HG03521 (cell line): Measurements from ENCODE around the gene VDR.

Experiments
- ATAC-seq: cut with Tn5 transposase; IDR thresholded peaks from one replicate; pipeline ENCODE4 v1.9.1; 2021; ENCODE audit warnings: mild to moderate bottlenecking, moderate library complexity; ENCODE audit not compliant: unreplicated experiment

VDR gene

DNA sequence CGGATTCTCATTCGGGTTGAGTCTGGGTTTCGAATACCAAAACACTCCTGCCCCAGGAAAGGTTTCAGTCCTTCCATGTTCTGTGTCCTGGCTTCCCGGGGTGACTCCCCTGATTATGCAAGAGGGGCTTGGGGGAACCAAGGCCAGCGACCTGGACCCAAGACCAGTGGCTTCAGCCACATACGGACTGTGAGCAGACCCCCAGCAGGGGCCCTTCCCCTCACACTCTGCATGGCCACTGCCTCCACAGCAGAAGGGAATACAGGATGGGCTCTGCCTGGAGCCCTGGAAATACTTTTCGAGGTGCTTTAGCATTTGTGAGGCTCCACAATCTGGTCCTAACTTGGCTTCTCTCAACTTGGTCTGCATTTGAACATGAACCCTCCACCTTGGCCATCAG lies 104.2 kb downstream of the VDR start:
- no peak for ATAC-seq

DNA sequence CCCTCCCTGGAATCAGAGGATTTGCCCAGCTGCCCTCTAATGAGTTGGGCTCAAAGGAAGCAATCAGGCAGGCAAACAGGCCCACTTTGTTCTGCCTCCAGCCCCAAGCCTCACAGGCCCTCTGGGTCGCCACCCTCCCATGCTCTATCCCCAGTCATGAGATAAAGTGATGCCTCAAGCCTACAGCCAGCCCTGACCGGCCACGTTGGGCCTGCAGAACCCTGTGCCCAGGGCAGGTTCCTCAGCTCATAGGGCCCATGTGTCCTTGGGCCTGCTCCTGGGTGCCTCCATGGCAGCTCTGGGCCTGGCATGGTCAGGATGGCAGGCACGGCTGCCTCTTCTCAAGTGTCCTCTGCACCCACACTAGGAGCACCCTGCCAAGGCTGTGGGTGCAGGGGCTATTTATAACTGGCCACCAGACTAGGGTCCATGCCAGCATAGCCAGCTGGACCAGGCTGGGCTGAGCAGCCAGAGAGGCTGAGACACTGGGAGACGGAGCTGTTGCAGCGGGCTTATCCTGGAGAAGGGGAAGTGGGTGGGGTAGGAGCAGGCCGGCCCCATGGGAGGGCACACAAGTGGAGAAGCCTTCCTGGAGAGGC lies 105.3 kb downstream of the VDR start:
- ATAC-seq, result no peak

DNA sequence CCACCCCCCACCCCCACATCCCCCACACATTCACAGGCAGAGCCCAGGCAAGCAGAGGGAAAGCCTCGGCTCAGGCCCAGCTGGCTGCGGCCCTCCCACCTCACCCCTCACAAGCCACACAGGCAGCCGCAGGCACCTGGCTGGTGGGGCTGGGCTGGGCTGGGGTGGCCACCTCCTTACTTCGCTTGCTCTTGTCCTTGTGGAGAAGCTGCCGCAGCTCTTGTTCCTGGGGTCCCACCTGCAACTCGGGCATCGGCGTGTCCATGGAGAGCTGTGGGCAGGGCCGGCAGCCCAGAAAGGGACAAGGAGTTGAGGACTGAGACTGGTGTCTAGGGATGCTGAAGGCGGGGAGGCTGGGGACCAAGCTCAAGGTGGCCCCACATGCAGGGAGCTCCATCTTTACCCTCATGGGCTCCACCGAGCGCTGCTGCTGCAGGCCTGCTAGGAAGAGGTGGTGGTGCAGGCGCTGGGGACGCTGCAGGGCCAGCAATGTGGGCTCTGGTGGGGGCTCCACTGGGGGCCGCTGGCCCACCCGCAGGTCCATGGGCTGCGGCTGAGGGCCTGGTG lies 106.3 kb downstream of the VDR start:
- no peak for ATAC-seq

DNA sequence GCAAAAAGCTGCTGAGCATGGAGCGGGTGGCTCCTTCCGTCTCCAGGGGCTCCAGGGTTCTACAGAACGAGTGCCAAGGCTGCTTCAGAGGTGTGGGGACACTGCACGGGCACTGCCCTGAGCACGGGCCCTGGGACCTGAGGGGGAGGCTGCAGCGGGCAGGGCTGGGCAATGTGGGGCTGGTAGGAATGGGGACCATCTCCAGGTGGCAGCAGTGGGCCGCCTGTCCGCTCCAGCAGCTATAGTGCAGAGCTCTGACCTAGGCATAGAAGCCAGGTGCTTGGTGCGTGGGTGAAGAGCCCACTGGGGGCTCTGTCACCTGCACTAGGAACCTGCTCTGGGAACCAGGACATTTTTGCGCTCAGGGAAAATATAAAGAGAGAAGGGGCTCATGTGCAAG lies 107.4 kb downstream of the VDR start:
- no peak for ATAC-seq

DNA sequence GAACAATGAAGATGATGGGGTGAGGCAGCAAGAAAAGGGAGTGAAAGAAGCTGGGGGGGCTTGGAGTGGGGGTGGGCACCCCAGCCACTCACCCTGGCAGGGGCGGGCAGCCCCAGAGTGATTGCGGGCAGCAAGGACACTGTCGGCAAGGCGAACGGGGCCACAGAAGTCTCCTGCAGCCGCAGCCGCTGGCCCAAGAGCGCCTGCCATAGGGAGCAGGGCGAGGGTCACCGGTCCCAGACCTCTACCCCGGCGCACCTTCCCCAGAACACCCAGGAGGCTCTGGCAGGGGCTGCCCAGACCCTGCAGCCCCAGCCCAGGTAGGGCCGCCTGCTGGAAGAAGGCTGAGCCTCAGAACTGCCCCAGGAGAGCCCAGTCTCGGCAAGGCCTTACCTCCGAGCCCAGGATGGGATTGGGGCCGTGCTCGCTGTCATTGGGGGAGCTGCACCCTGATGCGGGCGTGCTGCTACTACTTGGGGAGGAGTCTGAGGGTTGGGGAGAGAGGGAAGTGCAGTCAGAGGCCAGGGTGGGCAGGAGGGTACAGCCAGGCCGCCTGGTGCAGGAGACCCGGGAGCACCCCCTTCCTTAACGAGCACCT lies 108.9 kb downstream of the VDR start:
- no peak for ATAC-seq

DNA sequence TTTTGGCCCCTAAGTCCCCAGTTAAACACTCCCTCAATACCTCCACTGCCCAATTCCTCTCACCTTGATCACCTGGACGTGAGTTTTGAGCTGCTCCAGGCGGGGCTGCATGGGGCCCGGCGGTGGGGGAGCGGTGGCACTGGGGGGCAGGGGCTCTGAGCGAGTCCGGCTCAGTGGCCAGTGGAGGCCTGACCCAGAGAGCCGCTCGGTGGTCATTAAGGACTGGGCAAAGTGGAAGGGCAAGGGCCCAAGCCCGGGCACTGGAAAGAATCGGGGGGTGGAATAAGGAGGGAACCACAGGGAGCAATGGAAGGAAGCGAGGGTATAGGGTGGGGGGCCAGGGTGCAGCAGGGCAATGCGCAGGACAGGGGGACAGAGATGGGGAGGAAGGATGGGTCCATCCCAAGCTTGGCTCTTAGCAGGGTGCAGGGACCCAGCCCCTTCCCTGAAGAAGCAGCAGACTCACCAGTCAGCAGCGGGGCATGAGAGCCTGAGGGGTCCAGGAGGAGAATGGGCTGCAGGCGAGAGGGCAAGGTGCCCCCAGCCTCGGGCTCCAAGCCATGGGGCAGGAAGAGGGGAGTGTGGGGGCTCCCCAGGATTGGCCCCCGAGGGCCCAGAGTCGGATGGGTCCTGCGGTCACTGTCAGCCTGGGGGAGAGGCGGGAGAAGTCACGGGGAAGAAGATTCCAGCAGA lies 109.5 kb downstream of the VDR start:
- ATAC-seq, result no peak

DNA sequence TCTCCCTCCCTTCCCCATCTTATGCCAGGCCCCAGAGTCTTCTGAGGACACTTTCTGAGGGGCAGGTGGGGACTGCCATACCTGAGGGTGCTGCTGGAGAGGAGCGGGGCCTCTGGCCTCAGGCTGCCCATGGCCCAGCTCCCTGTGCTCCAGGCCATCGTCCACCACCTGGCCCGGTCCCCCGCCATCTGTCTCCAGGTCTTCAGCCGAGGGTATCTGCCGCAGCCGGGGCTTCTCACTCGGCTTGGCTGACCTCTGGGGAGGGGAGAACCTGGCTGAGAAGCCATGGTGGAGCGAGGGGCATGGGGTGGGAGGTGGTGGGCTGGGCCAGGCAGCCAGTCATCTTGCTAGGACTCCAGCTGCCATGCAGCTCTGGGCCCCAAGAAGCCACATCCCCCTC lies 110.1 kb downstream of the VDR start:
- no peak for ATAC-seq

DNA sequence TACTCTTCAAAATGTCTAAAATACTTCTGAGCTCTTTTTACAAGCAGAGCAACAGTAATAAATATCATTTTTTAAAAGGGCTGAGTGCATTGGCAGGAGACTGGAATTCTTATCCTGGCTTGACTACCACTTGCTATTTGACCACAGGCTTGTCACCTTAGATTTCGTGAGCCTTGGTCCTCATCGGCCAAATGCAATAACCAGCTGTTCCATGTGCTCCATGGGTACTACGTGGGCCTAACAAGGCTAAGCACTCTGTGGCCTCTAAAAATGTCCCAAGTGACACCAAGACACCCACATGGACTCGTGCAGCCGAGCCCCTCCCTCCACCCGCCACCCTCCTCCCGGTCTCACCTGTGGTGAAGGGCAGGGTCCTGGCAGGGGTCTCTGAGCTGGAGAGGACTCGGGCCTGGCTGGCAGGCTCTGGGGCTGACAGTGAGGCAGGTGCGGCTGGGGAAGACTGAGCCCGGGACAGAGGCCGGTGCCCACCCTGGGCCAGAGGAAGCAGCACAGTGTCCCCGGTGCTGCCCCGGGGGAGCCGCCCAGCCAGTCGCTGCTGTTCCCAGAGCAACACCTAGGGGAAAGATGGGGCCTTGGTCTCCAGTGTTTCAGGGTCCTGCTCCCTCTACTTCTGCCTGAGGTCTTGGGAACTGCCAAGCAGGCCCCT lies 111.6 kb downstream of the VDR start:
- no peak for ATAC-seq

DNA sequence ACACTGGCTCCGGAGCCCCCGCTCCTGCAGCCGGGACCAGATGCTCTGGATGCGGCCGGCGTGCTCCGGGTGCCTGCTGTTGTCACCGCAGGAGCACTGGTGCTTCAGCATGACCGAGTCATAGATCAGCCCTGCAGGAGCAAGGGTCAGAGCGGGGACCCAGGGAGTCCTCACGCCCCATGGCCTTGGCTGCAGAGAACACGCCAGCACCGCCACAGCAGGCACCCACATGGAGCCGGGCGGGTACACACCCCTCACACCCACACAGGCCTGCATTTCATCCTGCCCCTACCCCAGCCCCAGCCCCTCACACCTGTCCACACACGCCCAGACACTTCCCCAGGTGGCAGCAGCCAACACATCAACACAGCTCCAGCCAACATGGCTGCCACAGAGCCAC lies 112.9 kb downstream of the VDR start:
- ATAC-seq, result no peak
